ENCODE measurements around the gene TUBGCP3. TPM values are rescaled to one million over a fixed set of nuclear protein-coding genes. Genes with fewer than 3 reads are reported as not detected.

Gene TUBGCP3
- total and polyA plus RNA-seq, 9 donors = 14.2 to 18.1 (median 16.7) TPM

DNA sequence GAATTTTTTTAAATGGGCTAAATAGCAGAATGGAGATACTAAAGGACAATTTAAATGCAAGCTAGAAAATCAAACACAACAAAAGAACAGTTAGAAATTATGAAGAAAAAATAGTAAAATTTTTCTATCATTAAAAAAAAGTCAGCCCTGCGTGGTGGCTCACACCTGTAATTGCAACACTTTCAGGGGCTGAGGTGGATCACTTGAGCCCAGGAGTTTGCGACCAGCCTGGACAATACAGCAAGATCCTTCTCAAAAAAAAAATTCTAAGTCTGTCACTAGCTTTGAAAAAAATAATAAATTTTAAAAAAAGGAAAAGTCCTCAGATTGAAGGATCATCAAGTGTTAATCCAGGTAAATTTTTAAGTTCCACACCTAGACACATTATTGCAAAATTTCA is 7.7 kb downstream of the TUBGCP3 start:
- Histone ChIP-seq H3K4me1 (ENCODE audit: control insufficient read depth, insufficient read depth, low read length) (no peaks in the 10 kb centered on the region), H3K27me3 (ENCODE audit: control insufficient read depth, insufficient read depth, low read length) (no peaks in the 10 kb centered on the region), H3K4me3 (ENCODE audit: low read length) (no peak overlapping the region), H3K27ac (ENCODE audit: low read length) (no peak overlapping the region), H3K36me3 (ENCODE audit: control insufficient read depth, insufficient read depth, low read length) (peaks cover 4% of the 10 kb centered on the region), H3K9me3 (replicated peaks; ENCODE audit: control insufficient read depth, low read depth, low read length) (peaks cover 5% of the 10 kb centered on the region)
- 100% methylated on average over 1 of the region's 2 CpGs for WGBS (ENCODE audit: insufficient coverage)
- no peak for DNase-seq

DNA sequence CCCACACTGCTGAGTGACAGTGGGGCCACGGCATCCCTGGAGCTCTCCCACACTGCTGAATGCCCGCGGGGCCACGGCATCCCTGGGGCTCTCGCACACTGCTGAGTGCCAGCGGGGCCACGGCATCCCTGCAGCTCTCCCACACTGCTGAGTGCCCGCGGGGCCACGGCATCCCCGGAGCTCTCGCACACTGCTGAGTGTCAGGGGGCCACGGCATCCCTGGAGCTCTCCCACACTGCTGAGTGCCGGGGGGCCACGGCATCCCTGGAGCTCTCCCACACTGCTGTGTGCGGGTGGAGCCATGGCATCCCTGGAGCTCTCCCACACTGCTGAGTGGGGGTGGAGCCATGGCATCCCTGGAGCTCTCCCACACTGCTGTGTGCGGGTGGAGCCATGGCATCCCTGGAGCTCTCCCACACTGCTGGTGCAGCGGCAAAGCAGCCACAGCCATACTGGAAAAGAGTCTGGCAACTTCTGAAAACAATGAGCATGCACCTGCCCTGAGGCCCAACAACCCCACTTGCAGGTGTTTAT is 8.6 kb downstream of the TUBGCP3 start:
- Histone ChIP-seq H3K4me3 (ENCODE audit: low read length) (no peak overlapping the region), H3K4me1 (ENCODE audit: control insufficient read depth, insufficient read depth, low read length) (peaks cover 3% of the 10 kb centered on the region), H3K27me3 (ENCODE audit: control insufficient read depth, insufficient read depth, low read length) (no peaks in the 10 kb centered on the region), H3K9me3 (replicated peaks; ENCODE audit: control insufficient read depth, low read depth, low read length) (peaks cover 5% of the 10 kb centered on the region), H3K36me3 (ENCODE audit: control insufficient read depth, insufficient read depth, low read length) (peaks cover 4% of the 10 kb centered on the region), H3K27ac (ENCODE audit: low read length) (no peak overlapping the region)
- WGBS (ENCODE audit: insufficient coverage) = 98% methylated on average over 16 of the region's 18 CpGs
- no peak for DNase-seq

DNA sequence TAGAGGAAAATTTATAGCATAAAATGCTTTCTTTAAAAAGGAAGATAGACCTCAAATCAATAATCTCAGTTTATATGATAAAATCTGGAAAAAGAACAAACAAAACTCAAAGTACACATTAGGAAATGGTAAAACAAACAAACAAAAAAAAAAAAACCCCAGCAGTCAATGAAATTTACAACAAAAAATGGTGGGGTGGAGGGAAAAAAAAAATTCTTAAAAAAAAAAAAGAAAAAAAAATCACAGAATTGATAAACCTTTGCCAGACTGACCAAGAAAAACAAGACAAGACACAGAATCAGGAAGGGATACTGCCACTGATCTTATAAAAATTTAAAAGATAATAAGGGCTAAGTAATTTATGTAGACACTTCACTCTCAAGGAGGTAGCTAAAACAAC is 11.2 kb downstream of the TUBGCP3 start:
- no peak overlapping the region for H3K4me3 ChIP-seq (ENCODE audit: low read length)
- H3K36me3 ChIP-seq (ENCODE audit: control insufficient read depth, insufficient read depth, low read length) = no peaks in the 10 kb centered on the region
- H3K4me1 ChIP-seq (ENCODE audit: control insufficient read depth, insufficient read depth, low read length) = peaks cover 3% of the 10 kb centered on the region
- DNase-seq = no peak
- H3K27me3 ChIP-seq (ENCODE audit: control insufficient read depth, insufficient read depth, low read length) = no peaks in the 10 kb centered on the region
- no peak overlapping the region for H3K27ac ChIP-seq (ENCODE audit: low read length)
- H3K9me3 ChIP-seq (replicated peaks; ENCODE audit: control insufficient read depth, low read depth, low read length) = peaks cover 5% of the 10 kb centered on the region

DNA sequence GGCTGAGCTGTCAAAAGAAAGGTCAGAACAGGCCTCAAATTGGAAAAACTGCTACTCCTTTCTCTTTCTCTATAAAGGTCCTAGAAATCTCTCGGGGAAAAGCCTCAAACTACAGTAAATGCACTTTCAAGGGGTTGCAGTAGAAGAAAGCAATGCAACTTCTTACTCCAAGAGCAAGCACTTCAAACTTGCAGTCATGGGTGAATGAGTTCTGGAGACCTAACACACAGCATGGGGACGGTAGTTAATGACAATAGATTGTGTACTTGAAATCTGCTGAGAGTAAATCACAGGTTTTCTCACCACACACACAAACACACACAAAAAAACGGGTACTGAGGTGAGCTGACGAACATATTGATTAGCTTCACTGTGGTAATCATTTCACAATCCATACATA is 11.8 kb downstream of the TUBGCP3 start:
- H3K9me3 ChIP-seq (replicated peaks; ENCODE audit: control insufficient read depth, low read depth, low read length) = peaks cover 5% of the 10 kb centered on the region
- no CpG with 5 or more reads among the region's 4 CpGs for WGBS (ENCODE audit: insufficient coverage)
- H3K4me3 ChIP-seq (ENCODE audit: low read length) = no peak overlapping the region
- H3K27ac ChIP-seq (ENCODE audit: low read length) = no peak overlapping the region
- H3K36me3 ChIP-seq (ENCODE audit: control insufficient read depth, insufficient read depth, low read length) = no peaks in the 10 kb centered on the region
- peaks cover 3% of the 10 kb centered on the region for H3K4me1 ChIP-seq (ENCODE audit: control insufficient read depth, insufficient read depth, low read length)
- no peaks in the 10 kb centered on the region for H3K27me3 ChIP-seq (ENCODE audit: control insufficient read depth, insufficient read depth, low read length)
- no peak for DNase-seq

DNA sequence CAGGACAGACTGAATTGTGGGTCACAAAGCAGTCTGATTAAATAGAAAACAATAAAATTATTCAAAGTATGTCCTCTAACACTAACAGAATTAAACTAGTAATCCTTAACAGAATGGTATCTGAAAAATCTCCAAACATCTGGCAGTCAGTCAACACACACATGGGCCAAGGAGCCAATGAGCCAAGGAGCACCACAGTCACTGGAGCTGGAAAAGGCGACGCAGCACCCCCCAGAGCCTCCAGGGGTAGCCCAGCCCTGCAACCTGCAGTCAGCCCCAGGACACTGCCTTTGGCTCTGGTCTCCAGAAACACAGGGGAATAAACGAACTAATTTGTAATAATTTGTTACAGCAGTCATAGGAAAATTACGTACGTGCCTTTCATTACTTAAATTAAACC is 12.3 kb downstream of the TUBGCP3 start:
- Histone ChIP-seq H3K4me1 (ENCODE audit: control insufficient read depth, insufficient read depth, low read length) (peaks cover 3% of the 10 kb centered on the region), H3K36me3 (ENCODE audit: control insufficient read depth, insufficient read depth, low read length) (no peaks in the 10 kb centered on the region), H3K27ac (ENCODE audit: low read length) (no peak overlapping the region), H3K4me3 (ENCODE audit: low read length) (no peak overlapping the region), H3K9me3 (replicated peaks; ENCODE audit: control insufficient read depth, low read depth, low read length) (peaks cover 5% of the 10 kb centered on the region), H3K27me3 (ENCODE audit: control insufficient read depth, insufficient read depth, low read length) (no peaks in the 10 kb centered on the region)
- 60% methylated on average over 1 of the region's 5 CpGs for whole genome bisulfite sequencing (ENCODE audit: insufficient coverage)
- no peak for DNase-seq

DNA sequence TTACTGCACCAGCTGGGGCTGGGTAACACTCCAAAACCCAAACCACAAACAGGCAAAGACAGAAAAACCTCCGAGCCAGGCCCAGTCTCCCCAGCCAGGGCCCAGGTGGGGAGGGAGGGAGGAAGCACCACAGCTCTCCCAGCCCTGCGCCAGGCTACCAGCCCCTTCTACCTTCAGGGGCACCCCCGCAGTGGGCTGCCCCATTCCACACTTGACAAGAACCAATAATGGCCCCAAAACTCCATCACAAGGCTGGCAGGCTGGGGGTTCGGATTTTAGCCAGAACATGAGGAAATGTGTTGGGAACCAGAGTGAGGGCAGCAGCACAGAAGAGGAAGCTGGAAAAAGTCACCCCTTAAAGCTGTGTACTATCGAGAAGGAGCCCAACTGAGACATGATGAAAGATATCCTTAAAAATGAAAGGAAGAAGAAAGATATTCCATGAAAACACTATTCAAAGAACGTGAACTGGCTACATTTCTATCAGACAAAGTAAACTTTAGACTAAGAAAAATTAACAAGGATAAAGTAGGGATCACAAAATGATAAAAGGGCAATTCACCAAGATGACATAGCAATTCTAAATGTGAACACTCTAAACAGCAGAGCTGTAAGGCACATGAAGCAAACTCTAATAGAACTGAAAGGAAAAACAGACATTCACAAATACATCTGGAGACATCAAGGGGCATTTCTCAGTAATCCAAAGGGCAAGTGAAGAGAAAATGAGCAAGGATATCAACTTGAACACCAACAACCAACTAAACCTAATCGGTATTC is 12.9 kb downstream of the TUBGCP3 start:
- H3K27me3 ChIP-seq (ENCODE audit: control insufficient read depth, insufficient read depth, low read length) = no peaks in the 10 kb centered on the region
- peaks cover 5% of the 10 kb centered on the region for H3K9me3 ChIP-seq (replicated peaks; ENCODE audit: control insufficient read depth, low read depth, low read length)
- no peaks in the 10 kb centered on the region for H3K36me3 ChIP-seq (ENCODE audit: control insufficient read depth, insufficient read depth, low read length)
- no peak for DNase-seq
- no CpG with 5 or more reads among the region's 7 CpGs for WGBS (ENCODE audit: insufficient coverage)
- H3K27ac ChIP-seq (ENCODE audit: low read length) = peak overlapping the region; percentile 6
- H3K4me1 ChIP-seq (ENCODE audit: control insufficient read depth, insufficient read depth, low read length) = peaks cover 3% of the 10 kb centered on the region
- H3K4me3 ChIP-seq (ENCODE audit: low read length) = no peak overlapping the region

DNA sequence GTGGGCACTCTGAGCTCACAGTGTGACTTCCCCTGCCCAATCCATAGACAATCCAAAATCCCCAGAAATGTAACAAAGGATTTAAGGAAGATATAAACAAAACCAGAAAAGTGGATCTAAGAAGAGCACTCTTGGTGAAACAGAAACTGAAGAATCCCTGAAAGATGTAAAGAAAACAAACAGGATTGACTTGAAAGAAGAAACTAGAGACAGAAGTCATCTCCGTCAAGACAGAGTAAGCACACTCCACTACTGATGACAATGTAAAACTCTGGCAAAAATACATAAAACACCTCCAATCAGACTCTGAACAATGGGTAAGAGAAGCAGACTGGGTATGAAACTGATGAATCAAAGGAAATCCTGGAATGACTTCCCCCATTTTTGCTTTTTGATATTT is 13.5 kb downstream of the TUBGCP3 start:
- Histone ChIP-seq H3K4me1 (ENCODE audit: control insufficient read depth, insufficient read depth, low read length) (peaks cover 3% of the 10 kb centered on the region), H3K27me3 (ENCODE audit: control insufficient read depth, insufficient read depth, low read length) (no peaks in the 10 kb centered on the region), H3K27ac (ENCODE audit: low read length) (peak overlapping the region; percentile 6), H3K9me3 (replicated peaks; ENCODE audit: control insufficient read depth, low read depth, low read length) (peaks cover 5% of the 10 kb centered on the region), H3K4me3 (ENCODE audit: low read length) (no peak overlapping the region), H3K36me3 (ENCODE audit: control insufficient read depth, insufficient read depth, low read length) (no peaks in the 10 kb centered on the region)
- no CpG with 5 or more reads among the region's 1 CpG for WGBS (ENCODE audit: insufficient coverage)
- DNase-seq = no peak

DNA sequence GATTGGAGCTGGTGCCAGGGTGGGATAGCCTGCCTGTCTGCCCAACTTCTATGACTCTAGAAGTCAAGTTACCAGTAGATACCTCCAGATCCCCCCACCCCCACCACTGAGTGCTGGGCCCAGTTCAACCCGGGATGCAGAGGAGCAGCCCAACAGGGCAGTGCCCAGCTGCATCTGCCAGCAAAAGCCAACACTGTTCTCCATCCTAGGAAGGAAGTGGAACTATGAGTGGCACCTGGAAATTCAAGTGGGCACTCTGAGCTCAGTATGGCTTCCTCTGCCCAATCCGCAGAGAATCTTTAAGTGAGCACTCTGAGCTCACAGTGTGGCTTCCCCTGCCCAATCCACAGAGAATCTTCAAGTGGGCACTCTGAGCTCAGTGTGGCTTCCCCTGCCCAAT is 14.2 kb downstream of the TUBGCP3 start:
- H3K4me3 ChIP-seq (ENCODE audit: low read length) = no peak overlapping the region
- H3K27ac ChIP-seq (ENCODE audit: low read length) = no peak overlapping the region
- no peak for DNase-seq
- no peaks in the 10 kb centered on the region for H3K27me3 ChIP-seq (ENCODE audit: control insufficient read depth, insufficient read depth, low read length)
- peaks cover under 1% of the 10 kb centered on the region for H3K36me3 ChIP-seq (ENCODE audit: control insufficient read depth, insufficient read depth, low read length)
- WGBS (ENCODE audit: insufficient coverage) = 90% methylated on average over 2 of the region's 2 CpGs
- peaks cover 3% of the 10 kb centered on the region for H3K4me1 ChIP-seq (ENCODE audit: control insufficient read depth, insufficient read depth, low read length)
- H3K9me3 ChIP-seq (replicated peaks; ENCODE audit: control insufficient read depth, low read depth, low read length) = peaks cover 5% of the 10 kb centered on the region

DNA sequence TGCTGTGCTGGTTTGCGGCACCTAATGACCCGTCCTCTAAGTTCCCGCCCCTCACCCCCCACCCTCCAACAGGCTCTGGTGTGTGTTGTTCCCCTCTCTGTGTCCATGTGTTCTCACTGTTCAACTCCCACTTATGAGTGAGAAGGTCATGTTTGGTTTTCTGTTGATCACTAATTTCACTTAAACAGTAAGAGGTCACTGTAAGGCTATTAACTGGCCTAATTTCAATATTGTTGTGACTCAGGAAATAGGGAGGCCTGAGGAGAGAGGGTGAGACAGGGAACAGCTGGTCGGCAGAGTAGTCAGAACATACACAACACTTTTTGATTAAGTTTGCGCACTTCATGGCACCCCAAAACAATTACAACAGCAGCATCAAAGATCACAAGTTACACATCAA is 15.6 kb downstream of the TUBGCP3 start:
- H3K4me1 ChIP-seq (ENCODE audit: control insufficient read depth, insufficient read depth, low read length) = peaks cover 3% of the 10 kb centered on the region
- WGBS (ENCODE audit: insufficient coverage) = no CpG with 5 or more reads among the region's 5 CpGs

DNA sequence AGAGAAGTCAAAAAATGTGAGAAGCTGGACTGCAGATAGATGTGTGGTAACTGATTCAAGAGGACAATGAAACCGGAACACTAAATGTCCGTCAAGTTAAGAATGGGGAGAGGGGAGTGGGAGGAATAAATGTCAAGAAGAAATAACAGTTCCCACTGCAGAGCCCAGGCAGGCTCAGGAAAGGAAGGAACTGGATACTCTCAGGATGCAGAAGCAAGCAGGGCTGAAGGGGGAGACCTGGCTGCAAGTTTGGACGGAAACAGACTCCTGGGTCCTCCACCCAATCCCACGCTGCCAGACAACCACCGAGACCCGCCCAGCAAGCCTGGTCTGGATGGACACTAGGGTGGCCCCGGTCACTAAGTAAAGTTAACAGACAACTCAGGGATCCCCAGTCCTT is 18.1 kb downstream of the TUBGCP3 start:
- DNase-seq = no peak
- H3K4me3 ChIP-seq (ENCODE audit: low read length) = no peak overlapping the region
- H3K9me3 ChIP-seq (replicated peaks; ENCODE audit: control insufficient read depth, low read depth, low read length) = no peaks in the 10 kb centered on the region
- H3K4me1 ChIP-seq (ENCODE audit: control insufficient read depth, insufficient read depth, low read length) = peaks cover 2% of the 10 kb centered on the region
- peaks cover 14% of the 10 kb centered on the region for H3K36me3 ChIP-seq (ENCODE audit: control insufficient read depth, insufficient read depth, low read length)
- H3K27ac ChIP-seq (ENCODE audit: low read length) = no peak overlapping the region
- H3K27me3 ChIP-seq (ENCODE audit: control insufficient read depth, insufficient read depth, low read length) = no peaks in the 10 kb centered on the region
- WGBS (ENCODE audit: insufficient coverage) = 52% methylated on average over 3 of the region's 7 CpGs

More for the DNA sequence above, 15.6 kb downstream of the TUBGCP3 start:
- no peak overlapping the region for H3K4me3 ChIP-seq (ENCODE audit: low read length)
- H3K9me3 ChIP-seq (replicated peaks; ENCODE audit: control insufficient read depth, low read depth, low read length) = peaks cover 3% of the 10 kb centered on the region
- no peak overlapping the region for H3K27ac ChIP-seq (ENCODE audit: low read length)
- no peak for DNase-seq
- peaks cover 14% of the 10 kb centered on the region for H3K36me3 ChIP-seq (ENCODE audit: control insufficient read depth, insufficient read depth, low read length)
- H3K27me3 ChIP-seq (ENCODE audit: control insufficient read depth, insufficient read depth, low read length) = no peaks in the 10 kb centered on the region

All from muscle of leg (tissue), 11 donors.